ENCODE data around the gene ZNF544. TPM values are rescaled to one million over a fixed set of nuclear protein-coding genes. Genes with fewer than 3 reads are reported as not detected.

Gene ZNF544
- total and polyA plus RNA-seq, 12 donors = 10.8 to 170 (median 30.4) TPM

DNA sequence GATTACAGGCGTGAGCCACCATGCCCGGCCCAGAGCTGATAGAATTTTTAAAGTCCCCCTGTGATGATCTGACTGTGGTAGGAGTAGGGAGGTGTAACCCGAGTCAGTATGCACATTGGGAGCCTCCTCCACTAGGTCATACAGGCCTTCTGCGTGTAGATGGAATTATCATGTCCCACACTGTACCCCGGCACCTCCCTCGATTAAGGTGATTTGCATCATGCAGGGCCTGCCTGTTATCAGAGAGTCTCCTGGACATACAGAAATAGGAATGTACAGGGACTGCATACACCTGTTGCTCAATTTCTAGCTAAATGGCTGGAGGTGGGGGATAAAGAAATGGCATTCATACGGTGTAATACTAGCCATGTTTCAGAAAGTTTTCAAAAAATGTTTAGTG, 75.5 kb downstream of the ZNF544 start:
- no peak for DNase-seq
- WGBS, 4 donors = 86 to 88% (median 87%) methylated on average over 7 of the region's 7 CpGs
- Histone ChIP-seq H3K27me3 (no peaks in the 10 kb centered on the region), H3K27ac (peak overlapping the region in 3 of 5 donors; percentile 82 to 98 (median 92)), H3K4me1 (replicated peaks in 1 of 2) (peaks cover 4 to 13% of the 10 kb centered on the region in 2 donors), H3K9me3 (replicated peaks in 1 of 3) (no peaks in the 10 kb centered on the region), H3K36me3 (replicated peaks in 1 of 2) (peaks cover 0 to 17% of the 10 kb centered on the region in 2 donors), H3K4me3 (peak overlapping the region in 1 of 4 donors; percentile 83)
- intact Hi-C loops (cut with DNase I) = no loop called here
- TF ChIP-seq, protein P1, sequence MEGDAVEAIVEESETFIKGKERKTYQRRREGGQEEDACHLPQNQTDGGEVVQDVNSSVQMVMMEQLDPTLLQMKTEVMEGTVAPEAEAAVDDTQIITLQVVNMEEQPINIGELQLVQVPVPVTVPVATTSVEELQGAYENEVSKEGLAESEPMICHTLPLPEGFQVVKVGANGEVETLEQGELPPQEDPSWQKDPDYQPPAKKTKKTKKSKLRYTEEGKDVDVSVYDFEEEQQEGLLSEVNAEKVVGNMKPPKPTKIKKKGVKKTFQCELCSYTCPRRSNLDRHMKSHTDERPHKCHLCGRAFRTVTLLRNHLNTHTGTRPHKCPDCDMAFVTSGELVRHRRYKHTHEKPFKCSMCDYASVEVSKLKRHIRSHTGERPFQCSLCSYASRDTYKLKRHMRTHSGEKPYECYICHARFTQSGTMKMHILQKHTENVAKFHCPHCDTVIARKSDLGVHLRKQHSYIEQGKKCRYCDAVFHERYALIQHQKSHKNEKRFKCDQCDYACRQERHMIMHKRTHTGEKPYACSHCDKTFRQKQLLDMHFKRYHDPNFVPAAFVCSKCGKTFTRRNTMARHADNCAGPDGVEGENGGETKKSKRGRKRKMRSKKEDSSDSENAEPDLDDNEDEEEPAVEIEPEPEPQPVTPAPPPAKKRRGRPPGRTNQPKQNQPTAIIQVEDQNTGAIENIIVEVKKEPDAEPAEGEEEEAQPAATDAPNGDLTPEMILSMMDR (IDR thresholded peaks at IDR 0.05) = no peak
- TF ChIP-seq POLR2A (IDR thresholded peaks at IDR 0.05) = no peak

DNA sequence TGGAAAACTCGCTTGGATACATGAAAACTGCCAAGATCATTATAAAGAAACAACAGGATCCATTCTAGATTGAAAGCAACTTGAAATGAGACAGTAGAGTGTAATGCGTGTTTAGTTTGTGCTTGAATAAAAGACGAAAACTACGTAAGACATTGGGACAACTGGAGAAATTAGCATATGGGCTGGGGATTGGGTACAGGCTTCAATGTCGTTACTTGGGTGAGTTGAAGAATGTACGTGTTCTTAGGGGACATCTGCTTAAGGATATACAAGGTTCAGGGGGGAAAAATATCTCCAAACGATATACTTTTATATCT, 76.0 kb downstream of the ZNF544 start:
- peaks cover 0 to 19% of the 10 kb centered on the region in 2 donors for H3K36me3 ChIP-seq (replicated peaks in 1 of 2)

DNA sequence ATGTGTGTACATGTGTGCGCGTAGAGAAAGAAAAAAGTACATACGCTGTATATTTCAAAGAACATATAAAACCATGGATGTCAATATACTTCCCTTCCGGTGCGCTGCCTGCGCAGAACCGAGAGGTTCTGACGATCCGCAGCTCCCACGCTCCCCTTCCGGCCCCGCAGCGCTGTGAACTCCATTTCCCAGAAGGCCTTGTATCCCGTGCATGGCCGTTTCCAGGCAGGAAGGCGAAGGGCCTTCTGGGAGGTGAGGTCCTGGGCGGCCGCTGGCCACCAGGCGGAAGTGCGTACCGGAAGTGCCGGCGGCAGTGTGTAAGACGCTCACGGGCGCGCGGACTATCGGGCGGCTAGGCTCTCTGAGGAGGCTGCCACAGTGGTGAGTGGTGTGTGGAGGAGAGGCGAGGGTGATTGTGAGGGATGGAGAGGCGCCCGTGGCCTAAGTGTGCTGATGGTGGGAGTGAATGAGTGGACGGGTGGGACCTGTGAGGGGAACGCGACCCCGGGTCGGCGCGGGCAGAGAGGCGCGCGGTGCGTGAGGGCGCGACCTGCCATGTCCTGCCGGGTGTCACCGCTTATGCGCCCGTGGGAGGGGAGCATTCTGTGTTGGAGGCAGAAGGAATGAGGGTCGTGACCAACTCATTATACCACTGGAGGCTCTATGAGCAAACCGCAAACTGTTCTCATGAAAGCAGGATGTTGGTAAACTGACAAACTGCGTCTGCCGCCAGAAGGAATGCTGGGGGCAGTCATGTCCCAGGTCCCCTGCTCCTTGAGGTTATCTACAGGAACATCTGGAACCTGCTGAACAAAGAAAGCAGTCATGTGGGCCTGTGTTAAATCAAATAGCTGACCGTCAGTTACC, 76.6 kb downstream of the ZNF544 start, which contains the start of gene ERVK3-1:
TSS of gene ERVK3-1 (plus strand) at position 313 of the 867 bp plus-strand sequence. CDS start 6,792 bp downstream, outside the sequence.
- H3K9me3 ChIP-seq (replicated peaks in 1 of 3) = no peaks in the 10 kb centered on the region
- peak; percentile 94 to 99 (median 98) for DNase-seq
- H3K27me3 ChIP-seq = no peaks in the 10 kb centered on the region
- WGBS, 4 donors = 0 to 1% (median 1%) methylated on average over 44 to 55 of the region's 55 CpGs
- H3K4me3 ChIP-seq = peak within 1 kb of the TSS; percentile 26 to 89 (median 80)
- peaks cover 4 to 13% of the 10 kb centered on the region in 2 donors for H3K4me1 ChIP-seq (replicated peaks in 1 of 2)
- intact Hi-C loops (cut with DNase I) = no loop called here
- TF ChIP-seq, protein P1 (IDR thresholded peaks at IDR 0.05) = peak in 5 of 6 experiments; percentile 30 to 59 (median 49)
- TF ChIP-seq POLR2A (IDR thresholded peaks at IDR 0.05) = peak; percentile 76 to 88
- peaks cover 0 to 19% of the 10 kb centered on the region in 2 donors for H3K36me3 ChIP-seq (replicated peaks in 1 of 2)
- H3K27ac ChIP-seq = peak within 1 kb of the TSS; percentile 35 to 98 (median 82)

More for the DNA sequence above, 76.0 kb downstream of the ZNF544 start:
- 13 to 23% (median 16%) methylated on average over 7 of the region's 7 CpGs for WGBS, 4 donors
- Histone ChIP-seq H3K4me3 (peak overlapping the region in 1 of 4 donors; percentile 83), H3K27ac (peak overlapping the region; percentile 35 to 98 (median 82)), H3K4me1 (replicated peaks in 1 of 2) (peaks cover 4 to 13% of the 10 kb centered on the region in 2 donors), H3K9me3 (replicated peaks in 1 of 3) (no peaks in the 10 kb centered on the region), H3K27me3 (no peaks in the 10 kb centered on the region)
- DNase-seq = no peak
- intact Hi-C loops (cut with DNase I) = no loop called here
- no peak for TF ChIP-seq POLR2A (IDR thresholded peaks at IDR 0.05)
- TF ChIP-seq, protein P1 (IDR thresholded peaks at IDR 0.05) = no peak

DNA sequence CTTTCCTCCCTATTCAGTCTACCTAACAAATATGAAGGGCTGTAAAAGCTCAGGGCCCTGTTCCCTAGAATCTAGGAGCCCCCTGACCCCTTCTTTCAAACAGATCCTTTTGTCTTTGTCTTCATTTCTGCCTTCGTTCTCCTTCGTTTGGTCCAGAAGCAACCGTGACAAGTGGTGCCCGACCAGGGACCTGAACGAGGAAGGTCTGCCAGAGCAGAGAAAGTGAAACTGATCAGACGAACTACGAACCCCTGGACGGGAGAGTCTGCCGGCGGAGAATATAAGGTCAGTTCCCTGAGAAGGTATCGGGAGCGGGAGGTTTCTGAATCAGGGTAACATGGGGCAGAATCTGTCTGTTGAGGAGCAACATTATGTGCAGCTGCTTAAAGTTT, 77.2 kb downstream of the ZNF544 start:
- intact Hi-C loops (cut with DNase I) = no loop called here
- Histone ChIP-seq H3K27ac (peak overlapping the region in 4 of 5 donors; percentile 76 to 98 (median 87)), H3K36me3 (replicated peaks in 1 of 2) (peaks cover 0 to 19% of the 10 kb centered on the region in 2 donors), H3K4me3 (peak overlapping the region; percentile 26 to 89 (median 80)), H3K9me3 (replicated peaks in 1 of 3) (no peaks in the 10 kb centered on the region), H3K4me1 (replicated peaks in 1 of 2) (peaks cover 4 to 13% of the 10 kb centered on the region in 2 donors), H3K27me3 (no peaks in the 10 kb centered on the region)
- TF ChIP-seq POLR2A (IDR thresholded peaks at IDR 0.05) = no peak
- TF ChIP-seq, protein P1 (IDR thresholded peaks at IDR 0.05) = no peak
- WGBS, 4 donors = 62 to 69% (median 67%) methylated on average over 12 of the region's 12 CpGs
- no peak for DNase-seq
